Loucy (cell line): ENCODE results near the gene CRYBB3.
"Not testable (repeated sequence)": the region's sequence is repeated elsewhere in the genome, so short reads cannot be mapped to it uniquely, and the experiment has no call there.

Experiments
- H2AFZ ChIP-seq: fragments of 200-600 bp; sonication (generic); 2 replicates; pipeline ENCODE4 v1.6.0; 2016; ENCODE audit warnings: antibody characterized with exemption, mild to moderate bottlenecking, low read length, moderate library complexity
- H3F3A ChIP-seq: fragments of 200-600 bp; 2 replicates; pipeline ENCODE4 v1.6.0; 2016; ENCODE audit warnings: antibody characterized with exemption, low read depth, mild to moderate bottlenecking
- H3K27me3 ChIP-seq: fragments of 200-600 bp; sonication (generic); 2 replicates; pipeline ENCODE4 v1.6.1; 2014; ENCODE audit warnings: low read length, mild to moderate bottlenecking; ENCODE audit not compliant: insufficient read depth, poor library complexity, severe bottlenecking
- H3K36me3 ChIP-seq: fragments of 200-600 bp; sonication (generic); 2 replicates; pipeline ENCODE4 v1.6.1; 2016; ENCODE audit warnings: low read length; ENCODE audit not compliant: insufficient read depth
- H3K4me1 ChIP-seq: fragments of 200-600 bp; sonication (generic); 2 replicates; pipeline ENCODE4 v1.5.1; 2014; ENCODE audit warnings: low read length, mild to moderate bottlenecking; ENCODE audit not compliant: insufficient read depth, poor library complexity, severe bottlenecking
- H3K4me2 ChIP-seq: fragments of 200-600 bp; sonication (generic); 2 replicates; pipeline ENCODE4 v1.6.0; 2014; ENCODE audit warnings: antibody characterized with exemption, low read length, low read depth, mild to moderate bottlenecking; ENCODE audit not compliant: poor library complexity, severe bottlenecking
- H3K4me3 ChIP-seq: fragments of 200-600 bp; sonication (generic); 2 replicates; pipeline ENCODE4 v1.5.1; 2014; ENCODE audit warnings: low read length, mild to moderate bottlenecking, mixed read lengths; ENCODE audit not compliant: poor library complexity, severe bottlenecking
- H3K79me2 ChIP-seq: fragments of 200-600 bp; sonication (generic); 2 replicates; pipeline ENCODE4 v1.6.1; 2014; ENCODE audit warnings: low read length; ENCODE audit not compliant: insufficient read depth
- H3K9ac ChIP-seq: fragments of 200-600 bp; sonication (generic); 2 replicates; pipeline ENCODE4 v1.6.0; 2014; ENCODE audit warnings: mild to moderate bottlenecking, low read depth, low read length, moderate library complexity; ENCODE audit not compliant: poor library complexity, severe bottlenecking
- H3K9me2 ChIP-seq: fragments of 200-600 bp; sonication (generic); replicated peaks from 2 replicates; pipeline ENCODE4 v1.6.1; 2016; ENCODE audit warnings: low read depth, low read length, mixed read lengths
- H3K9me3 ChIP-seq: fragments of 200-600 bp; sonication (generic); 2 replicates; pipeline ENCODE4 v1.6.1; 2014; ENCODE audit warnings: mild to moderate bottlenecking, antibody characterized with exemption, low read length, low read depth; ENCODE audit not compliant: insufficient read depth
- H4K20me1 ChIP-seq: fragments of 200-600 bp; sonication (generic); 2 replicates; pipeline ENCODE4 v1.6.0; 2014; ENCODE audit warnings: antibody characterized with exemption, low read length, mild to moderate bottlenecking; ENCODE audit not compliant: insufficient read depth, poor library complexity, severe bottlenecking
- EZH2phosphoT487 ChIP-seq: fragments of 200-600 bp; IDR thresholded peaks from 2 replicates; pipeline ENCODE4 v1.6.1; 2018; ENCODE audit warnings: antibody characterized with exemption, mild to moderate bottlenecking, moderate library complexity, borderline replicate concordance
- TF ChIP-seq, protein P1 (sequence below): fragments of 200-600 bp; sonication (generic); conservative IDR thresholded peaks from 2 replicates; pipeline ENCODE4 v1.5.1; 2014; ENCODE audit warnings: mild to moderate bottlenecking, antibody characterized with exemption, low read length

The CRYBB3 gene

DNA sequence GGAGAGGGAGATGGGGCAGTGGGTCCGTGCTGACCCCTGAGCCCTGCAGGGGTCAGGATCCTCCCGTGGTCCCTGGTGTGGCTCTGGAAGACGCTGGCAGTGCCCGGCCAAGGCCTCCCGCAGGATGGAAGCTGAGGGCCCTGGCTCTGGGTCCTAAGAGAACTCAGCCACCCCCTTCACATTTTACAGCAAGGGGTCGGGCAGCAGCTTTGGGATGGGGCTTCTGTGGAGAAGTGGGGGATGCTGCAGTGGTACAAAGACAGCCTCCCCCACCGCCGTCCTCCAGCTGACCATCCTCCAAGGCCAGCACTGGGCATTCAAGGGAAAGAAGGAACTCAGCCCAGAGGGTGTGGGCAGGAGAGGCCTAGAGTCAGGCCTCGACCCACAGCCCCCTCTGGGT is 21.8 kb upstream of the CRYBB3 start:
- Histone ChIP-seq H3K4me2 (no peak overlapping the region), H4K20me1 (no peaks in the 10 kb centered on the region), H3K36me3 (no peaks in the 10 kb centered on the region), H3K9me3 (no peaks in the 10 kb centered on the region), H2AFZ (no peak overlapping the region), H3K79me2 (no peaks in the 10 kb centered on the region), H3K27me3 (no peaks in the 10 kb centered on the region), H3F3A (no peaks in the 10 kb centered on the region), H3K4me1 (no peaks in the 10 kb centered on the region), H3K9me2 (no peaks in the 10 kb centered on the region), H3K4me3 (no peak overlapping the region), H3K9ac (no peak overlapping the region)
- TF ChIP-seq, protein P1, sequence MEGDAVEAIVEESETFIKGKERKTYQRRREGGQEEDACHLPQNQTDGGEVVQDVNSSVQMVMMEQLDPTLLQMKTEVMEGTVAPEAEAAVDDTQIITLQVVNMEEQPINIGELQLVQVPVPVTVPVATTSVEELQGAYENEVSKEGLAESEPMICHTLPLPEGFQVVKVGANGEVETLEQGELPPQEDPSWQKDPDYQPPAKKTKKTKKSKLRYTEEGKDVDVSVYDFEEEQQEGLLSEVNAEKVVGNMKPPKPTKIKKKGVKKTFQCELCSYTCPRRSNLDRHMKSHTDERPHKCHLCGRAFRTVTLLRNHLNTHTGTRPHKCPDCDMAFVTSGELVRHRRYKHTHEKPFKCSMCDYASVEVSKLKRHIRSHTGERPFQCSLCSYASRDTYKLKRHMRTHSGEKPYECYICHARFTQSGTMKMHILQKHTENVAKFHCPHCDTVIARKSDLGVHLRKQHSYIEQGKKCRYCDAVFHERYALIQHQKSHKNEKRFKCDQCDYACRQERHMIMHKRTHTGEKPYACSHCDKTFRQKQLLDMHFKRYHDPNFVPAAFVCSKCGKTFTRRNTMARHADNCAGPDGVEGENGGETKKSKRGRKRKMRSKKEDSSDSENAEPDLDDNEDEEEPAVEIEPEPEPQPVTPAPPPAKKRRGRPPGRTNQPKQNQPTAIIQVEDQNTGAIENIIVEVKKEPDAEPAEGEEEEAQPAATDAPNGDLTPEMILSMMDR = no peak
- no peak for TF ChIP-seq EZH2phosphoT487

DNA sequence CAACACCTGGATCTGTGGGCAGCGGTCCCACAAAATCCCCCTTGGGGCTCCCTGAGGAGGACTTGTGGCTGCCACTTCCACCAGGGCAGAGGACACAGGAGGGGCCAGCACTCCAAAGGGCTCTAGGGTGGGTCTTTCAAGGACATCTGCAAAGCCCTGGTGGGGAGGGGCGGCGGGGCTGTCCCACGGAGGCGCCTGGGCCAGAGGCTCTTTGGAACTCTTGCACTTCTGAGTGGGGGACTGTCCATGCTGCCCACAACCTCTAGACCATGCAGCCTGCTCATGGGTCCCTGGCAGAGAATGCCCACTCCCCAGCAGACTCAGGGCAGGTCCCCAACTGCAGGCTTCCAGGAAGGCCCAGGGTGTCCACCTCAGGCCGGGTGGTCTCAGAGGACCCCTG is 21.3 kb upstream of the CRYBB3 start:
- H3K79me2 ChIP-seq, H3K27me3 ChIP-seq, H3K4me1 ChIP-seq, H3K9me3 ChIP-seq, H3K36me3 ChIP-seq, H3F3A ChIP-seq, H3K9me2 ChIP-seq, H2AFZ ChIP-seq, H4K20me1 ChIP-seq, H3K4me3 ChIP-seq, H3K4me2 ChIP-seq, H3K9ac ChIP-seq: not testable (repeated sequence)

GRCh38 chr22:25178869-25179631 is 20.6 kb upstream of the CRYBB3 start:
- not testable (repeated sequence) for H3K36me3 ChIP-seq, H2AFZ ChIP-seq, H3K4me2 ChIP-seq, H4K20me1 ChIP-seq, H3F3A ChIP-seq, H3K27me3 ChIP-seq, H3K79me2 ChIP-seq, H3K9me2 ChIP-seq, H3K9me3 ChIP-seq, H3K9ac ChIP-seq, H3K4me1 ChIP-seq, H3K4me3 ChIP-seq

DNA sequence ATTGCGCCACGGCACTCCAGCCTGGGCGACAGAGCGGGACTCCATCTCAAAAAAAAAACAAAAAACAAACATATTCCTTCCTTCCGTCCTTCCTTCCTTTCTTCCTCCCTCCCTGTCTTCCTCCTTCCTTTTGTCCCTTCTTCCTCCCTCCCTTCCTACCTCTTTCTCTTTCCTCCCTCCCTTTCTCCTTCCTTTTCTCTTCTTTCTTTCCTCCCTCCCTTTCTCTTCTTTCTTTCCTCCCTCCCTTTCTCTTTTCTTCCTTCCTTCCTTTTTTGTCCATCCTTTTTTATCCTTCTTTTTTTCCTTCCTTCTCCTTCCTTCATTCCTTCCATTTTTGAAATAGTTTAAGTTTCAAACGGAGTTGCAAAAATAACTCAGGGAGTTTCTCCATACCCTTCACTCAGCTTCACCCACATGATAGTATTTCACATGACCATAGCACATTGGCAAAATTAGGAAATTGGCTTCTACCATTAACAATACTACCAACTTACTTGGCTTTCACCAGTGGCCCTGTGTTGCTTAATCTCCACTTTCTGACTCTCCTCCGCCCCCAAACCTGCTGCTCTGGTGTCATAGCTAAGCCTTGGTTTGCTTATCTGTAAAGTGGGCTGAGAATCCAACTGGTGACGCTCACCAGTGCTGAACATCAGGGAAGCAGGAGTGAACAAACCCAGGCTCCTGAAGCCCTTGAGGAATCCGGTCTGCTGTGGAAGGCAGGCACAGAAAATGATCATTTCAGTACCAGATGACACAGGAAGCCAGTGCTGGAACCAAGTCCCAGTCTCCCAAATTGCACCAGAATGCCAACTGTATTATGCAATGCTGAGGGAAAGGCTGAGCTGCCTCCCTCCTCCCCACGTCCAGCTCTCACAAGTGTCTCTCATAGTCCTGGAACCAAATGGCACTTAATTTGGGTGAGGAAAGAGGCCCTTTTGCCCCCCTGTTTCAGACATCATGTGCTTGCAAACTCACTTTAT is 17.2 kb upstream of the CRYBB3 start:
- no peak overlapping the region for H3K4me3 ChIP-seq
- H4K20me1 ChIP-seq = no peaks in the 10 kb centered on the region
- H3F3A ChIP-seq = no peaks in the 10 kb centered on the region
- H3K9me2 ChIP-seq = no peaks in the 10 kb centered on the region
- H3K79me2 ChIP-seq = no peaks in the 10 kb centered on the region
- no peak overlapping the region for H2AFZ ChIP-seq
- no peaks in the 10 kb centered on the region for H3K4me1 ChIP-seq
- no peaks in the 10 kb centered on the region for H3K27me3 ChIP-seq
- no peaks in the 10 kb centered on the region for H3K36me3 ChIP-seq
- H3K9ac ChIP-seq = no peak overlapping the region
- no peak overlapping the region for H3K4me2 ChIP-seq
- no peaks in the 10 kb centered on the region for H3K9me3 ChIP-seq
- TF ChIP-seq EZH2phosphoT487 = no peak
- TF ChIP-seq, protein P1 = no peak
